SK-N-SH (cell line): Measurements from ENCODE around the gene KRT6B. TPM values are rescaled to one million over a fixed set of nuclear protein-coding genes. Genes with fewer than 3 reads are reported as not detected.

Experiments
- CTCF ChIA-PET: fragments of 300-600, 350-600 bp; formaldehyde crosslinking; extraction: SDS; loops from one replicate; lab custom pipeline; 2021; lab: Yijun Ruan, JAX
- POLR2A ChIA-PET: fragments of 350-600 bp; sonication (Branson Sonifier 250); formaldehyde crosslinking; extraction: SDS; loops from one replicate; lab custom pipeline; 2020; ENCODE audit warnings: antibody characterized with exemption, inconsistent platforms; lab: Yijun Ruan, JAX
- DNase-seq: peaks from one replicate; pipeline ENCODE4 v3.0.0; 2012
- H2AFZ ChIP-seq: fragments of 200-600 bp; sonication (generic); 2 replicates; pipeline ENCODE4 v1.8.1; 2016; ENCODE audit warnings: antibody characterized with exemption, mild to moderate bottlenecking, low read depth
- H3F3A ChIP-seq: fragments of 200-600 bp; sonication (generic); replicated peaks from 2 replicates; pipeline ENCODE3; 2016; ENCODE audit warnings: antibody characterized with exemption, mild to moderate bottlenecking; ENCODE audit not compliant: insufficient read depth
- H3K27ac ChIP-seq, 2 experiments: fragments of 200-500 bp in 1 of 2; fragments of 200-600 bp in 1 of 2; sonication (Bioruptor generic) in 1 of 2; sonication (generic), shearing (Covaris generic) in 1 of 2; 2 replicates each; pipeline versions ENCODE4 v1.5.1 to v1.6.1; 2014 to 2016; ENCODE audit warnings: low read depth in 2 of 2, inconsistent platforms in 1 of 2, low read length in 1 of 2, mild to moderate bottlenecking in 1 of 2, mixed read lengths in 1 of 2
- H3K27me3 ChIP-seq: fragments of 200-600 bp; sonication (generic), shearing (Covaris generic); 2 replicates; pipeline ENCODE4 v1.6.1; 2016; ENCODE audit warnings: mixed run types; ENCODE audit not compliant: insufficient read depth
- H3K36me3 ChIP-seq, 2 experiments: fragments of 200-500 bp in 1 of 2; fragments of 200-600 bp in 1 of 2; sonication (Bioruptor generic) in 1 of 2; sonication (generic) in 1 of 2; replicated peaks in 1 of 2; 2 replicates each; pipeline versions ENCODE3 to v1.5.1; 2014 to 2016; ENCODE audit warnings: low read length in 1 of 2, mild to moderate bottlenecking in 1 of 2; ENCODE audit not compliant: insufficient read depth in 2 of 2, control insufficient read depth in 1 of 2
- H3K4me1 ChIP-seq, 2 experiments: fragments of 200-500 bp in 1 of 2; fragments of 200-600 bp in 1 of 2; sonication (Bioruptor generic) in 1 of 2; sonication (generic), shearing (Covaris generic) in 1 of 2; 2 replicates each; pipeline versions ENCODE4 v1.5.1 to v1.6.1; 2014 to 2016; ENCODE audit warnings: low read depth in 1 of 2, low read length in 1 of 2, mixed run types in 1 of 2; ENCODE audit not compliant: insufficient read depth in 2 of 2, control insufficient read depth in 1 of 2
- H3K4me2 ChIP-seq: fragments of 200-600 bp; sonication (generic), shearing (Covaris generic); 2 replicates; pipeline ENCODE4 v1.6.1; 2017; ENCODE audit warnings: mixed run types
- H3K4me3 ChIP-seq, 2 experiments: fragments of 200-500 bp in 1 of 2; fragments of 200-600 bp in 1 of 2; sonication (Bioruptor generic) in 1 of 2; sonication (generic), shearing (Covaris generic) in 1 of 2; 2 replicates each; pipeline versions ENCODE4 v1.5.1 to v1.8.1; 2014 to 2016; ENCODE audit warnings: low read depth in 2 of 2, inconsistent platforms in 1 of 2, low read length in 1 of 2, mild to moderate bottlenecking in 1 of 2, mixed read lengths in 1 of 2, moderate library complexity in 1 of 2
- H3K79me2 ChIP-seq: fragments of 200-600 bp; sonication (generic); 2 replicates; pipeline ENCODE4 v1.8.1; 2017; ENCODE audit warnings: mild to moderate bottlenecking; ENCODE audit not compliant: insufficient read depth
- H3K9ac ChIP-seq: fragments of 200-600 bp; sonication (generic); 2 replicates; pipeline ENCODE4 v1.6.1; 2017; ENCODE audit warnings: mixed run types
- H3K9me2 ChIP-seq: fragments of 200-600 bp; sonication (generic); 2 replicates; pipeline ENCODE4 v1.6.1; 2017; ENCODE audit warnings: mixed run types
- H3K9me3 ChIP-seq: fragments of 200-600 bp; sonication (generic); 2 replicates; pipeline ENCODE4 v1.6.1; 2017; ENCODE audit warnings: mixed run types, mild to moderate bottlenecking, moderate library complexity
- H4K20me1 ChIP-seq: fragments of 200-600 bp; sonication (generic); 2 replicates; pipeline ENCODE4 v1.6.1; 2017; ENCODE audit warnings: mild to moderate bottlenecking, mixed run types; ENCODE audit not compliant: insufficient read depth
- CHD2 ChIP-seq: fragments of 150-350 bp; IDR thresholded peaks from 2 replicates; pipeline ENCODE4 v1.6.1; 2018; ENCODE audit warnings: low read length; ENCODE audit not compliant: partially characterized antibody
- ELF1 ChIP-seq: IDR thresholded peaks from 2 replicates; pipeline ENCODE4 v1.4.0; 2012
- FOSL2 ChIP-seq: IDR thresholded peaks from 2 replicates; pipeline ENCODE4 v1.4.0; 2012; ENCODE audit warnings: low read depth, mild to moderate bottlenecking, moderate library complexity, borderline replicate concordance
- FOXJ3 ChIP-seq: sonication (generic); formaldehyde crosslinking; IDR thresholded peaks from 2 replicates; pipeline ENCODE4 v1.5.1; 2020; ENCODE audit warnings: mild to moderate bottlenecking, missing genetic modification reagents
- GABPA ChIP-seq: IDR thresholded peaks from 2 replicates; pipeline ENCODE4 v1.4.0; 2012; ENCODE audit warnings: low read depth, mild to moderate bottlenecking
- GATA2 ChIP-seq: sonication (generic); formaldehyde crosslinking; IDR thresholded peaks from 2 replicates; pipeline ENCODE4 v1.5.0; 2020; ENCODE audit warnings: mild to moderate bottlenecking, missing genetic modification reagents
- IRF3 ChIP-seq: fragments of 150-350 bp; IDR thresholded peaks from 2 replicates; pipeline ENCODE4 v1.6.1; 2016; ENCODE audit warnings: mild to moderate bottlenecking, low read depth, low read length
- JUND ChIP-seq: IDR thresholded peaks from 2 replicates; pipeline ENCODE4 v1.4.0; 2012
- MXI1 ChIP-seq: IDR thresholded peaks from 2 replicates; pipeline ENCODE4 v1.6.1; 2012; ENCODE audit warnings: mild to moderate bottlenecking, low read depth, low read length, improper control_type of control experiment
- NFIC ChIP-seq: IDR thresholded peaks from 2 replicates; pipeline ENCODE4 v1.4.0; 2012; ENCODE audit warnings: borderline replicate concordance
- NRF1 ChIP-seq: IDR thresholded peaks from 2 replicates; pipeline ENCODE4 v1.6.1; 2012; ENCODE audit warnings: low read depth, mild to moderate bottlenecking, low read length
- PBX3 ChIP-seq: IDR thresholded peaks from 2 replicates; pipeline ENCODE4; 2012
- TAF1 ChIP-seq: IDR thresholded peaks from 2 replicates; pipeline ENCODE4 v1.6.1; 2012; ENCODE audit warnings: low read depth, mild to moderate bottlenecking, low read length, moderate library complexity, borderline replicate concordance
- USF2 ChIP-seq: fragments of 150-350 bp; IDR thresholded peaks from 2 replicates; pipeline ENCODE4 v1.6.1; 2017; ENCODE audit warnings: antibody characterized with exemption, low read length, low read depth, borderline replicate concordance
- WGBS: methylation state at CpG from one replicate; pipeline ENCODE4 v1.1.6; 2017; ENCODE audit warnings: low lambda C conversion rate; 5-methylcytosine and 5-hydroxymethylcytosine counted together
- polyA plus RNA-seq, 3 experiments: library from polyadenylated mRNA; depleted of rRNA; stranded (reverse); fragments of >200 nt; gene quantifications; 2 replicates each; pipeline ENCODE4 v1.2.3, GENCODE V29; 2012
- TF ChIP-seq, protein P1 (sequence below): IDR thresholded peaks from 2 replicates; pipeline ENCODE4 v1.6.1; 2012; ENCODE audit warnings: mild to moderate bottlenecking, low read depth, low read length, moderate library complexity

The KRT6B gene
- polyA plus RNA-seq, 1 of the 3 experiments (the other 2 are of a cell fraction): not detected

GRCh38 chr12:52435659-52435999 lies 16.3 kb downstream of the KRT6B start (continued):
- TF ChIP-seq, protein P1, sequence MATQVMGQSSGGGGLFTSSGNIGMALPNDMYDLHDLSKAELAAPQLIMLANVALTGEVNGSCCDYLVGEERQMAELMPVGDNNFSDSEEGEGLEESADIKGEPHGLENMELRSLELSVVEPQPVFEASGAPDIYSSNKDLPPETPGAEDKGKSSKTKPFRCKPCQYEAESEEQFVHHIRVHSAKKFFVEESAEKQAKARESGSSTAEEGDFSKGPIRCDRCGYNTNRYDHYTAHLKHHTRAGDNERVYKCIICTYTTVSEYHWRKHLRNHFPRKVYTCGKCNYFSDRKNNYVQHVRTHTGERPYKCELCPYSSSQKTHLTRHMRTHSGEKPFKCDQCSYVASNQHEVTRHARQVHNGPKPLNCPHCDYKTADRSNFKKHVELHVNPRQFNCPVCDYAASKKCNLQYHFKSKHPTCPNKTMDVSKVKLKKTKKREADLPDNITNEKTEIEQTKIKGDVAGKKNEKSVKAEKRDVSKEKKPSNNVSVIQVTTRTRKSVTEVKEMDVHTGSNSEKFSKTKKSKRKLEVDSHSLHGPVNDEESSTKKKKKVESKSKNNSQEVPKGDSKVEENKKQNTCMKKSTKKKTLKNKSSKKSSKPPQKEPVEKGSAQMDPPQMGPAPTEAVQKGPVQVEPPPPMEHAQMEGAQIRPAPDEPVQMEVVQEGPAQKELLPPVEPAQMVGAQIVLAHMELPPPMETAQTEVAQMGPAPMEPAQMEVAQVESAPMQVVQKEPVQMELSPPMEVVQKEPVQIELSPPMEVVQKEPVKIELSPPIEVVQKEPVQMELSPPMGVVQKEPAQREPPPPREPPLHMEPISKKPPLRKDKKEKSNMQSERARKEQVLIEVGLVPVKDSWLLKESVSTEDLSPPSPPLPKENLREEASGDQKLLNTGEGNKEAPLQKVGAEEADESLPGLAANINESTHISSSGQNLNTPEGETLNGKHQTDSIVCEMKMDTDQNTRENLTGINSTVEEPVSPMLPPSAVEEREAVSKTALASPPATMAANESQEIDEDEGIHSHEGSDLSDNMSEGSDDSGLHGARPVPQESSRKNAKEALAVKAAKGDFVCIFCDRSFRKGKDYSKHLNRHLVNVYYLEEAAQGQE: no peak
- TF ChIP-seq PBX3: no peak

DNA sequence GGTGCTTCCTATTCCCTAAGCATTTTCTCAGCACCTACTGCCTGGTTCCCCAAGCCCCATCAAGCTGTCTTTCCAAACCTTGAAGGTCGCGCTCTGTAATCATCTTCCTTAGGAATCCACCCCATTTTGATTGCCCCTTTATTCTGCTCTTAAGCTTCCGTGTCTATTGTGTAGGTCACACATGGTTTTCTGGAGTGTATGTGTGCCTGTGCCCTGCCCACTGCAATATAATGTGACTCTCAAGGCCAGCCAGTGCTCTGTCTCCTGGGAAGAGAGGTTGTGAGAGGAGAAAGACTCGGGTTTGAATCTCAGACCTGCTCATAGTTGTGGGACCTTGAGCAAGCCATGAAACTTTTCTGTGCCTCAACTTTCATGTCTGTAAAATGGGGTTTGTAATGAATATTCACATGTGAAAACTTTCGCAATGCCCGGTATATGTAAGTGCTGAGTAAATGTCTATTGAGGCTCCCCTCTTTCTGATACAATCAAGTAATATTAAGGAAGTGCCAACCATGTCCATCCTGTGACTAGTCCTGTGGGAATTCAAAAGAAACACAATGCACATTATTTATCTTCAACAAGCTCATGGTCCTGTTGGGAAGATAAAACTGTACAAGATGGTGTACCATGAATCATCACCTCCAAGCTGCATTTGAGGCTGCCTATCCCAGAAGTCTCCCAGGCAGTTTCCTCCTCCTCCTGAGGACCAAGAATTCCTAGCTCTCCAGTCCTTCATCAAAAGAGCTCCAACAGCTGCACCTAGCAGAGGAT lies 17.0 kb downstream of the KRT6B start:
- peaks cover 32% of the 10 kb centered on the region; the same call in 1 of the 2 replicates for H3K27me3 ChIP-seq
- no peaks in the 10 kb centered on the region for H3F3A ChIP-seq
- POLR2A ChIA-PET: no interaction called here
- H3K4me1 ChIP-seq: peaks cover 0 to 9% of the 10 kb centered on the region in 2 experiments; a peak in 1 of 4 replicates
- no peak for DNase-seq
- no peaks in the 10 kb centered on the region for H3K9me2 ChIP-seq
- H3K79me2 ChIP-seq: no peaks in the 10 kb centered on the region
- no peak overlapping the region for H3K9ac ChIP-seq
- no peaks in the 10 kb centered on the region for H3K9me3 ChIP-seq
- WGBS: 69% methylated on average over 6 of the region's 6 CpGs
- no peak overlapping the region for H3K4me3 ChIP-seq
- H3K36me3 ChIP-seq: no peaks in the 10 kb centered on the region
- TF ChIP-seq FOSL2: no peak
- TF ChIP-seq FOXJ3 (CRISPR knock-in tag): no peak
- TF ChIP-seq GABPA: no peak
- TF ChIP-seq GATA2 (CRISPR knock-in tag): no peak
- no peak for TF ChIP-seq IRF3
- no peak for TF ChIP-seq CHD2
- no peak for TF ChIP-seq TAF1
- no peak for TF ChIP-seq PBX3
- TF ChIP-seq NRF1: no peak
- no peak for TF ChIP-seq NFIC
- TF ChIP-seq JUND: no peak
- TF ChIP-seq MXI1: no peak
- TF ChIP-seq, protein P1: no peak
- TF ChIP-seq ELF1: no peak
- TF ChIP-seq USF2: no peak
- TF ChIP-seq, all 33 proteins: peak for 0
- H3K4me2 ChIP-seq: no peak overlapping the region; the same call in 1 of the 2 replicates
- CTCF ChIA-PET: interaction anchor here (0.9 kb wide), 1 partner anchor 431 kb away, joined by 3 read pairs; no protein-coding TSS in a partner anchor
- no peak overlapping the region for H2AFZ ChIP-seq
- H4K20me1 ChIP-seq: no peaks in the 10 kb centered on the region
- 0 out of 4 replicates have a peak overlapping the region, but pooled peaks of 1 of the 2 experiments have one; percentile 15 for H3K27ac ChIP-seq
